H9 (cell line): Measurements from ENCODE around the gene SRCAP. TPM values are rescaled to one million over a fixed set of nuclear protein-coding genes. Genes with fewer than 3 reads are reported as not detected.

Source experiments
- DNase-seq: peaks from one replicate; pipeline ENCODE4 v3.0.0-alpha.2; 2017
- H2AFZ ChIP-seq: one replicate; pipeline ENCODE4 v1.6.1; 2013; ENCODE audit warnings: mild to moderate bottlenecking, low read length, control low read depth, moderate library complexity
- H2AK5ac ChIP-seq: 2 replicates; pipeline ENCODE4 v1.6.1; 2013; ENCODE audit warnings: low read length, control low read depth, mixed read lengths; ENCODE audit not compliant: insufficient read length
- H2BK120ac ChIP-seq: one replicate; pipeline ENCODE4 v1.6.1; 2013; ENCODE audit warnings: low read depth, mild to moderate bottlenecking, low read length, control low read depth, inconsistent platforms; ENCODE audit not compliant: poor library complexity, severe bottlenecking
- H2BK12ac ChIP-seq: 2 replicates; pipeline ENCODE4 v1.6.1; 2013; ENCODE audit warnings: low read length, control low read depth, mixed read lengths, low read depth; ENCODE audit not compliant: insufficient read length
- H2BK15ac ChIP-seq: 2 replicates; pipeline ENCODE4 v1.6.1; 2013; ENCODE audit warnings: low read depth, low read length, control low read depth
- H2BK20ac ChIP-seq: one replicate; pipeline ENCODE4 v1.6.1; 2013; ENCODE audit warnings: low read depth, mild to moderate bottlenecking, low read length, control low read depth, inconsistent platforms; ENCODE audit not compliant: poor library complexity, severe bottlenecking
- H2BK5ac ChIP-seq: 2 replicates; pipeline ENCODE4 v1.6.1; 2013; ENCODE audit warnings: low read length, control low read depth, mixed read lengths; ENCODE audit not compliant: insufficient read length
- H3K14ac ChIP-seq: 2 replicates; pipeline ENCODE4 v1.6.1; 2013; ENCODE audit warnings: low read length, control low read depth; ENCODE audit not compliant: insufficient read depth
- H3K18ac ChIP-seq: 2 replicates; pipeline ENCODE4 v1.6.1; 2013; ENCODE audit warnings: low read depth, mild to moderate bottlenecking, mixed read lengths, low read length, control low read depth; ENCODE audit not compliant: insufficient read length
- H3K23ac ChIP-seq: 2 replicates; pipeline ENCODE4 v1.6.1; 2013; ENCODE audit warnings: low read length, control low read depth, mixed read lengths, low read depth; ENCODE audit not compliant: insufficient read length
- H3K23me2 ChIP-seq: 2 replicates; pipeline ENCODE4 v1.6.1; 2013; ENCODE audit warnings: low read depth, mild to moderate bottlenecking, mixed read lengths, low read length, control low read depth; ENCODE audit not compliant: insufficient read length, poor library complexity, severe bottlenecking
- H3K27ac ChIP-seq: 2 replicates; pipeline ENCODE4 v1.5.1; 2013; ENCODE audit warnings: low read length, control low read depth, mixed read lengths, low read depth; ENCODE audit not compliant: insufficient read length
- H3K27me3 ChIP-seq: 2 replicates; pipeline ENCODE4 v1.6.1; 2013; ENCODE audit warnings: low read length, control low read depth, inconsistent platforms; ENCODE audit not compliant: insufficient read depth
- H3K4ac ChIP-seq: 2 replicates; pipeline ENCODE4 v1.6.1; 2013; ENCODE audit warnings: low read depth, mild to moderate bottlenecking, control low read depth, inconsistent platforms, low read length, moderate library complexity
- H3K4me1 ChIP-seq: 2 replicates; pipeline ENCODE4 v1.6.1; 2013; ENCODE audit warnings: low read length, control low read depth, inconsistent platforms; ENCODE audit not compliant: insufficient read depth
- H3K4me2 ChIP-seq: 2 replicates; pipeline ENCODE4 v1.6.1; 2013; ENCODE audit warnings: low read length, control low read depth, mixed read lengths; ENCODE audit not compliant: insufficient read length, insufficient read depth
- H3K56ac ChIP-seq: 2 replicates; pipeline ENCODE4 v1.6.1; 2013; ENCODE audit warnings: low read depth, mild to moderate bottlenecking, mixed read lengths, low read length, control low read depth; ENCODE audit not compliant: insufficient read length
- H3K79me1 ChIP-seq: 2 replicates; pipeline ENCODE4 v1.6.1; 2013; ENCODE audit warnings: low read depth, mild to moderate bottlenecking, moderate library complexity, low read length, control low read depth, inconsistent platforms; ENCODE audit not compliant: insufficient read depth, poor library complexity, severe bottlenecking
- H3K79me2 ChIP-seq: 2 replicates; pipeline ENCODE4 v1.6.1; 2013; ENCODE audit warnings: low read length, control low read depth, inconsistent platforms; ENCODE audit not compliant: insufficient read depth
- H3K9ac ChIP-seq: 2 replicates; pipeline ENCODE4 v1.6.1; 2013; ENCODE audit warnings: low read length, control low read depth, mixed read lengths; ENCODE audit not compliant: insufficient read length; ENCODE audit errors: extremely low read depth
- H3K9me3 ChIP-seq: one replicate; pipeline ENCODE4 v1.6.1; 2013; ENCODE audit warnings: low read depth, low read length, inconsistent platforms; ENCODE audit not compliant: control insufficient read depth
- H3T11ph ChIP-seq: one replicate; pipeline ENCODE4 v1.6.1; 2013; ENCODE audit warnings: mild to moderate bottlenecking, low read length, control low read depth, inconsistent platforms
- H4K20me1 ChIP-seq: one replicate; pipeline ENCODE4 v1.6.1; 2013; ENCODE audit not compliant: control insufficient read depth, insufficient read length, insufficient read depth
- H4K5ac ChIP-seq: 2 replicates; pipeline ENCODE4 v1.6.1; 2013; ENCODE audit warnings: low read depth, mild to moderate bottlenecking, mixed read lengths, low read length, control low read depth; ENCODE audit not compliant: insufficient read length
- H4K8ac ChIP-seq: replicated peaks from 2 replicates; pipeline ENCODE4 v1.6.1; 2013; ENCODE audit warnings: low read length, control low read depth, mixed read lengths, low read depth; ENCODE audit not compliant: insufficient read length
- H4K91ac ChIP-seq: 2 replicates; pipeline ENCODE4 v1.6.1; 2013; ENCODE audit warnings: low read depth, mild to moderate bottlenecking, moderate library complexity, mixed read lengths, low read length, control low read depth; ENCODE audit not compliant: insufficient read length
- H3K27ac Mint-ChIP-seq, 3 experiments: 2 replicates in 2 of 3; 3 replicates in 1 of 3; pipeline ENCODE4 v1.8.0; 2020 to 2021; ENCODE audit warnings: mixed read lengths in 3 of 3, mild to moderate bottlenecking in 1 of 3, moderate library complexity in 1 of 3
- H3K27me3 Mint-ChIP-seq: 2 replicates; pipeline ENCODE4 v1.8.0; 2021; ENCODE audit warnings: low read depth, mild to moderate bottlenecking, moderate library complexity, mixed read lengths
- H3K36me3 Mint-ChIP-seq, 3 experiments: 2 replicates in 2 of 3; 3 replicates in 1 of 3; pipeline ENCODE4 v1.8.0; 2020 to 2021; ENCODE audit warnings: low read depth in 3 of 3, mixed read lengths in 3 of 3; ENCODE audit not compliant: insufficient read depth in 1 of 3
- H3K4me1 Mint-ChIP-seq, 2 experiments: 2 replicates each; pipeline ENCODE4 v1.8.0; 2020; ENCODE audit warnings: mixed read lengths in 2 of 2
- H3K4me3 Mint-ChIP-seq, 2 experiments: 2 replicates in 1 of 2; 3 replicates in 1 of 2; pipeline ENCODE4 v1.8.0; 2020 to 2021; ENCODE audit warnings: mild to moderate bottlenecking in 2 of 2, mixed read lengths in 2 of 2, moderate library complexity in 1 of 2
- H3K9me3 Mint-ChIP-seq, 2 experiments: 2 replicates in 1 of 2; 3 replicates in 1 of 2; pipeline ENCODE4 v1.8.0; 2020; ENCODE audit warnings: mild to moderate bottlenecking in 2 of 2, mixed read lengths in 2 of 2, moderate library complexity in 1 of 2
- WGBS: extraction: QIAGEN DNeasy Blood & Tissue Kit; methylation state at CpG from one replicate; pipeline ENCODE4 v1.1.7; 2013; ENCODE audit warnings: missing lambda C conversion rate, low lambda C conversion rate, mixed read lengths; ENCODE audit not compliant: insufficient read length; ENCODE audit errors: extremely low coverage; 5-methylcytosine and 5-hydroxymethylcytosine counted together
- total RNA-seq: library from RNA; stranded (reverse); gene quantifications from 2 replicates; pipeline ENCODE4 v1.2.1, GENCODE V29; 2021
- TF ChIP-seq, protein P1 (sequence below): fragments of 200-600 bp; sonication (generic); conservative IDR thresholded peaks from 3 replicates; pipeline ENCODE4 v1.8.0; 2021; ENCODE audit warnings: antibody characterized with exemption, mild to moderate bottlenecking

Gene SRCAP
- total RNA-seq, 1 experiment from 2014 or later: 63.1 TPM

DNA sequence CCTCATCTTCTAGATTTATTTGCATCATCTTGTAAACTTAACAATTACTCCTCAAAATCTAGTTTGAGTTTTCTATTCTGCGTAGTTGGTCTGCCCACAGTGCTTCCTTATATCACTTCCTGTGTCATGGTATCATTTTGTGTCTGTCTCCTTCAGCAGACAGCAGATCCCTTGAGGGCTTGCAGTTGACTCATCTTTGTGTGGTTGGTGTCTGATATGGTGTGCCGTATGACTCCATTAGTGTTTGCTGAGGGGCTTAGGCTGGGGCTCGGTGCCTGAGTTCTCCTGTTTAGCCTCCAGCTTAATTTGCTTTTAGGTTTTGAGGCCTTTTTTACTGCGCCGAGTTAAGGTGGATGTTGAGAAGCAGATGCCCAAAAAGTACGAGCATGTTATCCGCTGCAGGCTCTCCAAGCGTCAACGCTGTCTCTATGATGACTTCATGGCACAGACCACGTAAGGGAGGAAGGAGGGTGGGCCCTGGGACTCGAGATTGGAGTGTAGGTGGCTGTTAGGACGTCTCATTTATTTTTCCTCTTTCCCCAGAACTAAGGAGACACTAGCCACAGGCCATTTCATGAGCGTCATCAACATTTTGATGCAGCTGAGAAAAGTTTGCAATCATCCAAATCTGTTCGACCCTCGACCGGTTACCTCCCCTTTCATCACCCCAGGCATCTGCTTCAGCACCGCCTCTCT lies 16.9 kb downstream of the SRCAP start:
- Mint-ChIP-seq H3K36me3 (peaks cover 61 to 87% (median 68%) of the 10 kb centered on the region in 3 experiments), H3K4me3 (no peak overlapping the region), H3K27ac (no peak overlapping the region), H3K27me3 (no peaks in the 10 kb centered on the region), H3K9me3 (no peaks in the 10 kb centered on the region), H3K4me1 (no peaks in the 10 kb centered on the region)
- Histone ChIP-seq H3K27ac (no peak overlapping the region), H4K8ac (no peak overlapping the region), H3K9ac (no peak overlapping the region), H3K23me2 (no peaks in the 10 kb centered on the region), H3K79me2 (no peaks in the 10 kb centered on the region), H2AFZ (no peak overlapping the region), H2BK20ac (no peak overlapping the region), H3K4me1 (no peaks in the 10 kb centered on the region), H3K4me2 (no peak overlapping the region), H2BK5ac (no peak overlapping the region), H3K9me3 (no peaks in the 10 kb centered on the region), H3K56ac (no peak overlapping the region), H3K79me1 (no peaks in the 10 kb centered on the region), H2BK15ac (no peak overlapping the region), H2AK5ac (no peak overlapping the region), H2BK12ac (no peak overlapping the region), H2BK120ac (no peak overlapping the region), H4K91ac (no peak overlapping the region), H4K20me1 (no peaks in the 10 kb centered on the region), H3K18ac (no peak overlapping the region), H3K4ac (no peak overlapping the region), H3K23ac (no peak overlapping the region), H3K14ac (no peak overlapping the region), H4K5ac (no peak overlapping the region), H3K27me3 (no peaks in the 10 kb centered on the region), H3T11ph (no peak overlapping the region)
- WGBS: no CpG with 5 or more reads among the region's 17 CpGs
- DNase-seq: no peak
- TF ChIP-seq, protein P1, sequence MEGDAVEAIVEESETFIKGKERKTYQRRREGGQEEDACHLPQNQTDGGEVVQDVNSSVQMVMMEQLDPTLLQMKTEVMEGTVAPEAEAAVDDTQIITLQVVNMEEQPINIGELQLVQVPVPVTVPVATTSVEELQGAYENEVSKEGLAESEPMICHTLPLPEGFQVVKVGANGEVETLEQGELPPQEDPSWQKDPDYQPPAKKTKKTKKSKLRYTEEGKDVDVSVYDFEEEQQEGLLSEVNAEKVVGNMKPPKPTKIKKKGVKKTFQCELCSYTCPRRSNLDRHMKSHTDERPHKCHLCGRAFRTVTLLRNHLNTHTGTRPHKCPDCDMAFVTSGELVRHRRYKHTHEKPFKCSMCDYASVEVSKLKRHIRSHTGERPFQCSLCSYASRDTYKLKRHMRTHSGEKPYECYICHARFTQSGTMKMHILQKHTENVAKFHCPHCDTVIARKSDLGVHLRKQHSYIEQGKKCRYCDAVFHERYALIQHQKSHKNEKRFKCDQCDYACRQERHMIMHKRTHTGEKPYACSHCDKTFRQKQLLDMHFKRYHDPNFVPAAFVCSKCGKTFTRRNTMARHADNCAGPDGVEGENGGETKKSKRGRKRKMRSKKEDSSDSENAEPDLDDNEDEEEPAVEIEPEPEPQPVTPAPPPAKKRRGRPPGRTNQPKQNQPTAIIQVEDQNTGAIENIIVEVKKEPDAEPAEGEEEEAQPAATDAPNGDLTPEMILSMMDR: no peak
